Measurements from ENCODE around the gene SEMA4G. TPM values are rescaled to one million over a fixed set of nuclear protein-coding genes. Genes with fewer than 3 reads are reported as not detected.

Gene SEMA4G
- total RNA-seq, 2 experiments from 2014 or later, result 1.1 to 1.6 TPM

DNA sequence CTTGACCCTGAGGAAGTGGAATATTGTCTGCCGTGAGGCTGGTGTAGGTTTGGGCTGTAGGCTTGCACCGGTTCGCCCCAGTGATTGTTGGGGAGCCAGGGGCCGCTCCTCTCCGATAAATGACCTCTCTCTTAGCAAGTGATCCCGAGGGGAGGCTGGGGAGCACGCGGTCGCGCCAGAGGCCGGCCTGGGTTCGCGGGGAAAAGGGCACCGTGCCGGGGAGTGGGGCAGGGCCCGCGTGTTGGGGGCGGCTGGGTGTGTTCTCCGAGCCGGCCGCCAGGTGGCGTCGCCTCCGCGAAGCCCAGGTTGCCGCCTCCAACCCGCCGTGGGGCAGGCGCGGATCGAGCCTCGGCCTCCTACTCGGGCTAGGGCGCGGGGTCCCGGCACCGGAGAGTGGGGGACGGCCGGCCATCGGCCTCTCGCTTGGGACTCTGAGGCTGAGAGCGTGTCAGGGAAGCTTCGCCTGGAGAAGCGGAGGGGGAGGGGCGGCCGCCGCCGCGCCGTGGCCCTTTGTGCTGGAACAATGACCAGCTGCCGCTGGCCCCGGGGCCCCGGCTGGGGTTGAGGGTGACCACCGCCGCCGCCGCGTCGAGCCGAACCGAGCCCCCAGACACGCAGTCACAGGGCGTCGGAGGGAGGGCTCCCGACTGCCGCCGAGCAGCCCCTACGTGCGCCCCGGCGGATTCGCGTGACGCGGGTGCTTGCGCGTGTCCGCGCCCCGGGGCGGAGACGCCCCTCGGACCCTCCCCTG, 29.9 kb downstream of the SEMA4G start:
- peak overlapping the region; percentile 76 for H3K27ac Mint-ChIP-seq
- no peaks in the 10 kb centered on the region for H3K27me3 Mint-ChIP-seq
- ChIA-PET POLR2A (interaction anchor here (0.6 to 5.1 kb wide), 7 partner anchors 12 to 87 kb away, joined by 3 to 44 read pairs (median 4); partner anchors contain the start of genes MRPL43, PDZD7, SFXN3 and SLF2), CTCF (interaction anchor here (1.0 to 3.6 kb wide), 6 partner anchors 7 to 32 kb away, joined by 3 to 20 read pairs (median 8); partner anchors contain the start of genes MRPL43, PDZD7, SFXN3 and TWNK)
- Histone ChIP-seq H3K4me1 (ENCODE audit: insufficient read depth, low read length) (peaks cover 41% of the 10 kb centered on the region), H3K4me3 (ENCODE audit: low read length) (peak overlapping the region; percentile 97), H3K27me3 (ENCODE audit: control insufficient read depth in 1 of 2, insufficient read depth in 2 of 2, low read length in 2 of 2) (no peaks in the 10 kb centered on the region), H3K36me3 (ENCODE audit: insufficient read depth, low read length) (peaks cover 15% of the 10 kb centered on the region), H3K27ac (ENCODE audit: low read depth in 1 of 2, low read length in 2 of 2) (peak overlapping the region; percentile 82 to 90), H3K9me3 (ENCODE audit: control insufficient read depth in 1 of 2, insufficient read depth in 1 of 2, low read length in 2 of 2) (no peaks in the 10 kb centered on the region)
- TF ChIP-seq, protein P1, sequence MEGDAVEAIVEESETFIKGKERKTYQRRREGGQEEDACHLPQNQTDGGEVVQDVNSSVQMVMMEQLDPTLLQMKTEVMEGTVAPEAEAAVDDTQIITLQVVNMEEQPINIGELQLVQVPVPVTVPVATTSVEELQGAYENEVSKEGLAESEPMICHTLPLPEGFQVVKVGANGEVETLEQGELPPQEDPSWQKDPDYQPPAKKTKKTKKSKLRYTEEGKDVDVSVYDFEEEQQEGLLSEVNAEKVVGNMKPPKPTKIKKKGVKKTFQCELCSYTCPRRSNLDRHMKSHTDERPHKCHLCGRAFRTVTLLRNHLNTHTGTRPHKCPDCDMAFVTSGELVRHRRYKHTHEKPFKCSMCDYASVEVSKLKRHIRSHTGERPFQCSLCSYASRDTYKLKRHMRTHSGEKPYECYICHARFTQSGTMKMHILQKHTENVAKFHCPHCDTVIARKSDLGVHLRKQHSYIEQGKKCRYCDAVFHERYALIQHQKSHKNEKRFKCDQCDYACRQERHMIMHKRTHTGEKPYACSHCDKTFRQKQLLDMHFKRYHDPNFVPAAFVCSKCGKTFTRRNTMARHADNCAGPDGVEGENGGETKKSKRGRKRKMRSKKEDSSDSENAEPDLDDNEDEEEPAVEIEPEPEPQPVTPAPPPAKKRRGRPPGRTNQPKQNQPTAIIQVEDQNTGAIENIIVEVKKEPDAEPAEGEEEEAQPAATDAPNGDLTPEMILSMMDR (IDR thresholded peaks at IDR 0.05), result peak; percentile 96
- peak; percentile 66 for ATAC-seq (ENCODE audit: poor library complexity)
- H3K4me1 Mint-ChIP-seq (ENCODE audit: low read depth), result peaks cover 25% of the 10 kb centered on the region
- H3K36me3 Mint-ChIP-seq (ENCODE audit: low read depth), result peaks cover 12% of the 10 kb centered on the region
- peak; percentile 61 to 90 (median 74) for DNase-seq
- H3K9me3 Mint-ChIP-seq, result no peaks in the 10 kb centered on the region
- intact Hi-C loops (cut with DNase I, micrococcal nuclease), result loop anchor here (1.0 kb wide), 2 partner anchors 15 to 32 kb away; partner anchors contain the start of genes PDZD7 (in 1 of the 2) and SFXN3 (in 1 of the 2)
- H3K4me3 Mint-ChIP-seq, result peak overlapping the region; percentile 90

DNA sequence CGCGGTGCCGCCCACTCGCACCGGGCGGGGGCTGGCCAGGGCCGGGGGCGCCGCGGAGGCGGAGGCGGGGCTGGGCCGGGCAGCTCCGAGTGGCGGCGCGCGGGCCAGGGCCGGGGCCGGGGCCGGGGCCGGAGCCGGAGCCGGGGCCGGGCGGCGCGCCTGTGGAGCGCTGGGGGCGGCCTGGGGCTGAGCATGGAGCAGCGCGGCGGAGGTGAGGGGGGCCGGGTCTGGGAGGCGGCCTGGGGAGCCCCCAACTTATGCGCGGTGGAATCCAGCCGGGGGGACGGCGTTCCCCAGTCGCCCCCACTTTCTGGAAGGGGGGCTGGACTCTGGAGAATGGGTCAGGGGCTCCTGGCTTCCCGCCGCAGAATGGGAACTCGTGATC, 30.4 kb downstream of the SEMA4G start, which contains the start of gene LZTS2:
Gene LZTS2, plus strand, starts transcription at position 67 of the 385 bp plus-strand sequence. CDS start 2,731 bp downstream, outside the sequence.
- no peaks in the 10 kb centered on the region for H3K27me3 ChIP-seq (ENCODE audit: control insufficient read depth in 1 of 2, insufficient read depth in 2 of 2, low read length in 2 of 2)
- no peak for ATAC-seq (ENCODE audit: poor library complexity)
- peaks cover 41% of the 10 kb centered on the region for H3K4me1 ChIP-seq (ENCODE audit: insufficient read depth, low read length)
- no peaks in the 10 kb centered on the region for H3K9me3 ChIP-seq (ENCODE audit: control insufficient read depth in 1 of 2, insufficient read depth in 1 of 2, low read length in 2 of 2)
- peak within 1 kb of the TSS; percentile 82 to 90 for H3K27ac ChIP-seq (ENCODE audit: low read depth in 1 of 2, low read length in 2 of 2)
- H3K27ac Mint-ChIP-seq, result peak within 1 kb of the TSS; percentile 76
- no peaks in the 10 kb centered on the region for H3K9me3 Mint-ChIP-seq
- H3K4me1 Mint-ChIP-seq (ENCODE audit: low read depth), result peaks cover 25% of the 10 kb centered on the region
- no peaks in the 10 kb centered on the region for H3K27me3 Mint-ChIP-seq
- intact Hi-C loops (cut with DNase I, micrococcal nuclease), result loop anchor here (1.0 kb wide), 1 partner anchor 15 kb away; no protein-coding TSS in a partner anchor
- H3K4me3 ChIP-seq (ENCODE audit: low read length), result peak within 1 kb of the TSS; percentile 97
- peak within 1 kb of the TSS; percentile 90 for H3K4me3 Mint-ChIP-seq
- DNase-seq, result no peak
- TF ChIP-seq, protein P1 (IDR thresholded peaks at IDR 0.05), result no peak
- peaks cover 12% of the 10 kb centered on the region for H3K36me3 ChIP-seq (ENCODE audit: insufficient read depth, low read length)
- POLR2A ChIA-PET, result interaction anchor here (0.6 to 5.1 kb wide), 6 partner anchors 13 to 87 kb away, joined by 3 to 44 read pairs (median 6); partner anchors contain the start of genes MRPL43, PDZD7, SFXN3 and SLF2
- CTCF ChIA-PET, result interaction anchor here (1.0 to 3.6 kb wide), 4 partner anchors 10 to 32 kb away, joined by 3 to 20 read pairs (median 8); partner anchors contain the start of genes MRPL43, PDZD7, SFXN3 and TWNK
- peaks cover 6% of the 10 kb centered on the region for H3K36me3 Mint-ChIP-seq (ENCODE audit: low read depth)

DNA sequence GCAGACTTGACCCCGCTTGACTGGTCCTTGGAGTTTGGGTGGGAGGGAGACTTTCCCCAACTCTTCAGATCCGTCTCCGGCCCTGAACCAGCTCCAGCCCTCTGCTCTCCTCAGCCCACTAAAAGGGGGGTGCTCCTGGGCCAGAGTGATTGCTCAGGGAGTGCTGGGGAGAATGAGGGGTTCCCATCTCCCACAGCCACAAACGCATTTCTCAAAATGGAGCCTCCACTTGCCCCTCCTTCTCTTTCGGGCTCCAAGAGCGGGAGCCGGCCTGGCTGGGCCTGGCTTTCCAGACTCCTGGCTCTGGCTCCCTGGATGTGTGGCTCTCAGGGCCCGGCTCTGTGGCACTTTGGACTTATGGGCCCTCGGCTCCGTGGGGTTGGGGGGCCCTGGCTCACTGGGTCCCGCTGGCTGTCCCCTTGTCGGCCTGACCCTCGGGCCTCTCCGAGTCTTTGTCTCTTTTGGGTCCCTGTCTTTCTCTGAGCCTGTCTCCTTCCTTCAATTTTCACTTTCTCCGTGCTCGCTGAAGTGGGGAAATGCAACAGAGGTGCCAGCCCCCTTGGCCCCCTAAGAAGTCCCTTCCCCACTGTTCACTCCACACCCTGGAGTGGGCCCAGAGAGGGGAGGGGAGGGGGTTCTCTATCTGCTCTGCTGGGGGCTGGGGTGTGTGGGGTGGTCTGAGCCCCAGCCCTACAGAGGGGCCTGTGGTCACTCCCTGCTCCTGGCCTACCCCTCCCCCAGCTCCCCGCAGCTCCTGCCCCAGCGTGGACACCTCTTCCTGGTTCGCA, 31.0 kb downstream of the SEMA4G start:
- peak overlapping the region; percentile 91 for H3K4me3 Mint-ChIP-seq
- ATAC-seq (ENCODE audit: poor library complexity) (no peak), DNase-seq (no peak)
- Histone ChIP-seq H3K4me1 (ENCODE audit: insufficient read depth, low read length) (peaks cover 41% of the 10 kb centered on the region), H3K27me3 (ENCODE audit: control insufficient read depth in 1 of 2, insufficient read depth in 2 of 2, low read length in 2 of 2) (no peaks in the 10 kb centered on the region), H3K27ac (ENCODE audit: low read depth in 1 of 2, low read length in 2 of 2) (no peak overlapping the region), H3K9me3 (ENCODE audit: control insufficient read depth in 1 of 2, insufficient read depth in 1 of 2, low read length in 2 of 2) (no peaks in the 10 kb centered on the region), H3K36me3 (ENCODE audit: insufficient read depth, low read length) (peaks cover 12% of the 10 kb centered on the region), H3K4me3 (ENCODE audit: low read length) (peak overlapping the region; percentile 46)
- peaks cover 25% of the 10 kb centered on the region for H3K4me1 Mint-ChIP-seq (ENCODE audit: low read depth)
- peak overlapping the region; percentile 68 for H3K27ac Mint-ChIP-seq
- intact Hi-C loops (cut with DNase I, micrococcal nuclease), result no loop called here
- peaks cover 5% of the 10 kb centered on the region for H3K36me3 Mint-ChIP-seq (ENCODE audit: low read depth)
- no peaks in the 10 kb centered on the region for H3K27me3 Mint-ChIP-seq
- H3K9me3 Mint-ChIP-seq, result no peaks in the 10 kb centered on the region
- TF ChIP-seq, protein P1 (IDR thresholded peaks at IDR 0.05), result no peak
- ChIA-PET CTCF (interaction anchor here (1.0 to 1.3 kb wide), 2 partner anchors 13 to 31 kb away, joined by 3 to 7 read pairs; partner anchors contain the start of genes MRPL43, PDZD7, SFXN3 and TWNK), POLR2A (interaction anchor here (1.2 to 5.1 kb wide), 2 partner anchors 16 to 31 kb away, joined by 3 to 44 read pairs; partner anchors contain the start of genes PDZD7 and SFXN3)

Data from CD4-positive, alpha-beta T cell (primary cell).